ENCODE results near the gene CST5. TPM values are rescaled to one million over a fixed set of nuclear protein-coding genes. Genes with fewer than 3 reads are reported as not detected.
"Not testable (repeated sequence)": the region's sequence is repeated elsewhere in the genome, so short reads cannot be mapped to it uniquely, and the experiment has no call there.

Gene CST5
- total and polyA plus RNA-seq, 10 donors = not detected

DNA sequence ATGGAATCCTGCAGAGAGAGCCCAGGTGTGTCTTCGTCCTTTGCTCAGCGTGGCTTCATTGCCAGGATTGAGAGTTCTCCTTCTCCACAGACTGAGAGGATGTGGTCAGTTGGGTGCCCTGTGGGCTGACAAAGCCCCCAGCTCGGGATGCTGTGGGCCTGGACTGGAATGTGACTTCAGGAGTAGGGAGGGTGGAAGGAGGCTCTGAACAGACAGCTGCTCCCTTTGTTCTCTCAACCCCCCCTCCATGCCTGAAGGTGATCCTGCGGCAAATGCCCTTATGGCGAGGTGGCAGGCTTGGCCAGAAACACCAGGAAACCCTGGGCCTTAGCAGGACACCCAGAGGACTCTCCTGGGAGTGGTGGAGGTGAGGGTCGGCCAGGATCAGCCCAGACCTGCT, 1.8 kb upstream of the CST5 start:
- WGBS, 5 donors = 55 to 74% (median 58%) methylated on average over 6 of the region's 6 CpGs
- no peak for DNase-seq
- Histone ChIP-seq H3K36me3 (no peaks in the 10 kb centered on the region), H3K4me3 (no peak overlapping the region), H3K27ac (no peak overlapping the region), H3K4me1 (no peaks in the 10 kb centered on the region), H3K27me3 (replicated peaks in 1 of 7) (peaks cover 0 to 9% (median 0%) of the 10 kb centered on the region in 7 donors), H3K9me3 (no peaks in the 10 kb centered on the region)
- intact Hi-C loops (cut with DNase I; ENCODE audit: low total_unique reads) = no loop called here
- no peak for TF ChIP-seq POLR2AphosphoS5 (IDR thresholded peaks at IDR 0.05)
- no peak for TF ChIP-seq POLR2A (IDR thresholded peaks at IDR 0.05)
- TF ChIP-seq, protein P1, sequence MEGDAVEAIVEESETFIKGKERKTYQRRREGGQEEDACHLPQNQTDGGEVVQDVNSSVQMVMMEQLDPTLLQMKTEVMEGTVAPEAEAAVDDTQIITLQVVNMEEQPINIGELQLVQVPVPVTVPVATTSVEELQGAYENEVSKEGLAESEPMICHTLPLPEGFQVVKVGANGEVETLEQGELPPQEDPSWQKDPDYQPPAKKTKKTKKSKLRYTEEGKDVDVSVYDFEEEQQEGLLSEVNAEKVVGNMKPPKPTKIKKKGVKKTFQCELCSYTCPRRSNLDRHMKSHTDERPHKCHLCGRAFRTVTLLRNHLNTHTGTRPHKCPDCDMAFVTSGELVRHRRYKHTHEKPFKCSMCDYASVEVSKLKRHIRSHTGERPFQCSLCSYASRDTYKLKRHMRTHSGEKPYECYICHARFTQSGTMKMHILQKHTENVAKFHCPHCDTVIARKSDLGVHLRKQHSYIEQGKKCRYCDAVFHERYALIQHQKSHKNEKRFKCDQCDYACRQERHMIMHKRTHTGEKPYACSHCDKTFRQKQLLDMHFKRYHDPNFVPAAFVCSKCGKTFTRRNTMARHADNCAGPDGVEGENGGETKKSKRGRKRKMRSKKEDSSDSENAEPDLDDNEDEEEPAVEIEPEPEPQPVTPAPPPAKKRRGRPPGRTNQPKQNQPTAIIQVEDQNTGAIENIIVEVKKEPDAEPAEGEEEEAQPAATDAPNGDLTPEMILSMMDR (IDR thresholded peaks at IDR 0.05 in 8 of 11, conservative IDR thresholded peaks at IDR 0.05 in 3 of 11) = no peak

DNA sequence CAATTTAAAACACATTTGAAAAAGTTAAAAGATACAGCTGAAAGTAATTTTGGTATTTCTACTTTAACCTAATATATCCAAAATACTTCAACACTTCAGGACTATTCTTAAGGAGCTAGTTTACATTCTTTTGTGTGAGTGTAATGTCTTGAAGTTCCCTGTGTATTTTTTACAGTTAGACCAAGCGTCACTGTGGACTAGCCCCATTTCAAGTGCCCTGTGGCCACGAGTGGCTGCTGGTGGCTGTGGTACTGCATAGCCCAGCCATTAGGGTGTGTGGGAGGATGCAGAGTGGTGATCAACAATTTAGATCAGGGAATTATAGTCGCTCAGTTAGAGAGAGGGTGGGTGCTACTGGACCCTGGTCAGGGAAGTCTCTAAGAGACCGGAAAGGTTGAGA, 869 bp upstream of the CST5 start:
- WGBS, 5 donors = 67 to 75% (median 71%) methylated on average over 4 of the region's 4 CpGs
- intact Hi-C loops (cut with DNase I; ENCODE audit: low total_unique reads) = no loop called here
- H3K4me1 ChIP-seq = no peaks in the 10 kb centered on the region
- no peaks in the 10 kb centered on the region for H3K36me3 ChIP-seq
- DNase-seq = no peak
- TF ChIP-seq POLR2AphosphoS5 (IDR thresholded peaks at IDR 0.05) (no peak), POLR2A (IDR thresholded peaks at IDR 0.05) (no peak)
- TF ChIP-seq, protein P1 (IDR thresholded peaks at IDR 0.05 in 8 of 11, conservative IDR thresholded peaks at IDR 0.05 in 3 of 11) = no peak
- H3K4me3 ChIP-seq = no peak overlapping the region
- H3K27me3 ChIP-seq (replicated peaks in 1 of 7) = peaks cover 0 to 9% (median 0%) of the 10 kb centered on the region in 7 donors
- H3K9me3 ChIP-seq = no peaks in the 10 kb centered on the region
- no peak overlapping the region for H3K27ac ChIP-seq

DNA sequence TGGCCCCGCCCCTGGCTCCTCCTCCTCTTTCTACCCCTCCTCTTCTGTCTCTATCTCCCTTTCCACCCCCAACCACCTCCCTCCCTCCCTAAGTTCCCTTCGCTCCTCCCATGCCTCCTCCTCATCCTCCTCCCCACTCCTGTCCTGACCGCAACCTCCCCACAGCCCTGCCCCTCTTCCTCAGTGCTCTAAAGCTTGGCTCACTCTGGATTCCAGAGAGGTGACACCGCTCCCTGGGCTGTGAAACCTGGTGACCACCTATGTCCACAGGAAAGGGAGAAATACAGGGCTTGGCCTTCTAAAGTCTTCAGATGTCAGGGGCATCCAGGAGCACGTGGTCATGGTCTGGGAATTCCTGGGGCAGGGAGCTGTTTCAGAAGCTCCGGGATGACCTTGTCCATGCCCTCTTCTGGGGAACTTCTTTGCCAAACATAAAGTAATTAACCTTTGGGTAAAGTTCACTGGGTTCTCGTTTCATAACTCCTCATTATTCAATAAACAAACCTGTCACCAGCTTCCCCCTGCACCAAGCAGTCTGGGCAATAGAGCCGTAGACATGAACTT, 345 bp upstream of the CST5 start:
- no peak overlapping the region for H3K27ac ChIP-seq
- no peaks in the 10 kb centered on the region for H3K4me1 ChIP-seq
- DNase-seq = no peak
- no peaks in the 10 kb centered on the region for H3K9me3 ChIP-seq
- no peaks in the 10 kb centered on the region for H3K36me3 ChIP-seq
- peaks cover 0 to 9% (median 0%) of the 10 kb centered on the region in 7 donors for H3K27me3 ChIP-seq (replicated peaks in 1 of 7)
- H3K4me3 ChIP-seq = no peak overlapping the region
- intact Hi-C loops (cut with DNase I; ENCODE audit: low total_unique reads) = no loop called here
- TF ChIP-seq, protein P1 (IDR thresholded peaks at IDR 0.05 in 8 of 11, conservative IDR thresholded peaks at IDR 0.05 in 3 of 11) = no peak
- TF ChIP-seq POLR2AphosphoS5 (IDR thresholded peaks at IDR 0.05) (no peak), POLR2A (IDR thresholded peaks at IDR 0.05) (no peak)
- WGBS, 5 donors = 38 to 58% (median 47%) methylated on average over 8 of the region's 8 CpGs

DNA sequence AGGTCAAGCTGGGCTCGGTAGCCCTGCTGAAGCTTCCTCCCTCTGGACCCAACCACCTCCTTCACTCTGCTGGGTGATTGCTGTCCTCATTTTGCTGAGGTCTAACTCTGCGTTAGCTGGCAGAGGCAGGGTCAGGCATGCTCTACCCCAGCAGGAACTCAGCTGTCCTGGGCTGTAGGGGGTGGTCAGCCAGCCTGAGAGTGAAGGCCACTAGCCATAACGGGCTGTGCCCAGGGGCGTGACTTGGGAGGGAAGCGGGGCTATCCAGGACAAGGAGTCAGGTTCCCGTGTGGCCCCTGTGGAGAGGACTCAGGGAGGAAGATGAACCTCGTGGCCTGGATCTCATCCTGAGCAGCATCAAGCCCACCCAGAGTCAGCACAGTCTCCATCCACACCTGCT, 761 bp downstream of the CST5 start:
- no peak overlapping the region for H3K4me3 ChIP-seq
- WGBS, 5 donors = 74 to 78% (median 76%) methylated on average over 6 to 7 of the region's 7 CpGs
- no peaks in the 10 kb centered on the region for H3K4me1 ChIP-seq
- no peak for DNase-seq
- no peaks in the 10 kb centered on the region for H3K9me3 ChIP-seq
- TF ChIP-seq, protein P1 (IDR thresholded peaks at IDR 0.05 in 8 of 11, conservative IDR thresholded peaks at IDR 0.05 in 3 of 11) = no peak
- TF ChIP-seq POLR2A (IDR thresholded peaks at IDR 0.05) = no peak
- TF ChIP-seq POLR2AphosphoS5 (IDR thresholded peaks at IDR 0.05) = no peak
- no peaks in the 10 kb centered on the region for H3K36me3 ChIP-seq
- peaks cover 0 to 9% (median 0%) of the 10 kb centered on the region in 7 donors for H3K27me3 ChIP-seq (replicated peaks in 1 of 7)
- H3K27ac ChIP-seq = no peak overlapping the region
- intact Hi-C loops (cut with DNase I; ENCODE audit: low total_unique reads) = no loop called here

DNA sequence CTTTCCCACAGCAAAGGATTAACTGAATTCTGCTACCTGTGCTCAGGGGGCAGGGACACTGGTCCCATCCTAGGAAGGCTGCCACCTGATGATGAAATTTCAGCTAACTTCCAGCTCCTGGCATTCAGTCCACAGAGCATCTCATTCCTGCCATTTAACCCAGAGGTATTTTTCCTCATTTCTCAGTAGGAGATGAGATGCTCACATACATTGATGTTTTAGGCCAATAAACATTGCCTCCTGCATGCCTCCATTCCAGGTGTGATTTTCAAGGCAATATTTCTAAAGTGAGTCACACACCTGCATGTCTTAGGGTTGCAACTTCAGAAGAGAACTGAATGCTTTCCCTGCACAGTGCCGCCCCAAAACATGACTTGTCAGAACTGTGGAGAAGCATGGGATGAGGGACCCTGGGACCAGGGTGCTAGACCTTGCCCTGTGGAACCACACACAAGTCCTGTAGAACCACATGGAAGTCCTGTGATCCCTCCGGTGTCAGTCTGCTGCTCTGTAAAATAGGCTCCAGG, 1.5 kb downstream of the CST5 start:
- DNase-seq; H3K27ac ChIP-seq; H3K9me3 ChIP-seq; H3K4me3 ChIP-seq; H3K4me1 ChIP-seq; H3K27me3 ChIP-seq (replicated peaks in 1 of 7); intact Hi-C loops (cut with DNase I; ENCODE audit: low total_unique reads); H3K36me3 ChIP-seq: not testable (repeated sequence)
- 84 to 100% (median 93%) methylated on average over 1 to 2 of the region's 2 CpGs for WGBS, 5 donors
